GM18861 (cell line): Measurements from ENCODE around the gene PRKACB.

ENCODE experiments used
- ATAC-seq: cut with Tn5 transposase; IDR thresholded peaks from one replicate; pipeline ENCODE4 v1.9.1; 2021; ENCODE audit not compliant: unreplicated experiment

Gene PRKACB

DNA sequence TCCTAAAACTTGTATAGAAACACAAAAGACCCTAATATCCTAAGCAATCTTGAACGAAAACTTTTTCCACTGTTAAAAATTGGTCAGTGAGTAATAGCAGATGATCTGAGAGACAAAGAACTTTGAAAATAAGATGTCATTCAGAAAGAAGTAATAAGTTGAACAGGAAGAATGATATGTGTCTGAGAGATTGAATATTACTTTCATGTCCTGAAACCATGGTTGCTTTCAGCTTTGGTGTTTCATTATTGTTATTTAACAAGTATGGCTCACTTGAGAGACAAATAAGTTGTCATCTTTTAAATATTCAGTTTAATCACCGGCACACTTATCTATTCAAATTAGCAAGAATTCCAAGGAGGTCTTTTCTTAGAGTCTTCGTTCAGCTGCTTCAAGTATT is 11.4 kb downstream of the PRKACB start:
- ATAC-seq: no peak

DNA sequence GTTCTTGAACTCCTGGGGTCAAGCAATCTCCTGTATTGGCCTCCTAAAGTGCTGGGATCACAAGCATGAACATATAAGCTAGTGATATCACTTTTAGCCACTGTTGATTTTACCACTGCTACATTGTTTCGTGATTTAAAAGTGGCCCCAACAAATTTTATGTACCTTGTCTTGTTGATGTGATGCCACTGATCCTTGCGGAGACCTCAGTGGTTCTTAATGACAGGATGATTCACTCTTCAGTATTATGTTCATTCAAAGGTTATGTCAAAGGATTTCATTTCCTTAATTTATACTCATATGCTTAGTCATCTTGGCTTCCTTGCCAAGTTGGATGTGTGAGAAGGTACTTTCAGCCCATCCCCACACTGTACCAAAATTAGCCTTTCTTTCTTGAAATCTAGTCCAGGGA is 12.1 kb downstream of the PRKACB start:
- no peak for ATAC-seq

DNA sequence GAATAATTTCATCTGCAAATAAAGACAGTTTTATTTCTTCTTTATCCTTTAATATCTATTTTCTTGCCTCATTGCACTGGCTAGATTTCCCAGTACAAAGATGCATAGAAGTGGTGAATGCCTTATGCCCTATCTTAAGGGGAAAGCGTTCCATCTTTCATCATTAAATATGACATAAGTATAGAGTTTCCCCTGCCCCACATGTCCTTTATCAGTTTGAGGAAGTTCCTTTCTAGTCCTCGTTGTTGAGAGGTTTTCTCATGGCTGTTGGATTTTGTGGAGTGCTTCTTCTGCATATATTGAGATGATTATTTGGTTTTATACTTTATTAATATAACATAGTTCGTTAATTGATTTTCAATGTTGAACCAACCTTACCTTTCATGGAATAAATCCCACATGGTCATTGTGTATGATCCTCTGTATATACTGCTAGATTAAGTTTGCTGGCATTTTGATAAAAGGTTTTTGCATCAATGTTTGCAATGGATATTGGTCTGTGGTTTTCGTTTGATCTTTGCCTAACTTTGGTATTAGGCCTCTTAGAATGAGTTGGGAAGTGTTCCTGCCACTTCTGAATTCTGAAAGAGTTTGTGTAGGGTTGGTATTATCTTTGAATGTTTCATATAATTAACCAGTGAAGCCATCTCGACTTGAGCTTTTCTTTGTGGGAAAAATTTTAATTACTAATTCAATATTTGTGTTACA is 15.6 kb downstream of the PRKACB start:
- no peak for ATAC-seq

DNA sequence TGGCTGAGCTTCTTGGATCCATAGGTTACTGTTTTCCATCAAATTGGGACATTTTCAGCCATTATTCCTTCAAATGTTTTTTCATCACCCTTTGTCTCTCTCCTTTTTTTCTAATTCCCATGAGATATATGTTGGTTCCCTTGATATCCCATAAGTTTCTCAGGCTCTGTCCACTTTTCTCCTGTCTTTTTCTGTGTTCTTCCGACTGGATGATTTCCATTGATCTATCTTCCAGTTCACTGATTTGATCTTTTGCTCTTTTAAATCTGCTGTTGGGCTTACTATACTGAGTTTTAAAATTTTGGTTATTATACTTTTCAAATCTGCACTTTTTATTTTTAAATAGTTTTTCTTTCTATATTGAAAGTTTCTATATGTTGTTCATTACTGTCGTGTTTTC is 18.2 kb downstream of the PRKACB start:
- no peak for ATAC-seq

DNA sequence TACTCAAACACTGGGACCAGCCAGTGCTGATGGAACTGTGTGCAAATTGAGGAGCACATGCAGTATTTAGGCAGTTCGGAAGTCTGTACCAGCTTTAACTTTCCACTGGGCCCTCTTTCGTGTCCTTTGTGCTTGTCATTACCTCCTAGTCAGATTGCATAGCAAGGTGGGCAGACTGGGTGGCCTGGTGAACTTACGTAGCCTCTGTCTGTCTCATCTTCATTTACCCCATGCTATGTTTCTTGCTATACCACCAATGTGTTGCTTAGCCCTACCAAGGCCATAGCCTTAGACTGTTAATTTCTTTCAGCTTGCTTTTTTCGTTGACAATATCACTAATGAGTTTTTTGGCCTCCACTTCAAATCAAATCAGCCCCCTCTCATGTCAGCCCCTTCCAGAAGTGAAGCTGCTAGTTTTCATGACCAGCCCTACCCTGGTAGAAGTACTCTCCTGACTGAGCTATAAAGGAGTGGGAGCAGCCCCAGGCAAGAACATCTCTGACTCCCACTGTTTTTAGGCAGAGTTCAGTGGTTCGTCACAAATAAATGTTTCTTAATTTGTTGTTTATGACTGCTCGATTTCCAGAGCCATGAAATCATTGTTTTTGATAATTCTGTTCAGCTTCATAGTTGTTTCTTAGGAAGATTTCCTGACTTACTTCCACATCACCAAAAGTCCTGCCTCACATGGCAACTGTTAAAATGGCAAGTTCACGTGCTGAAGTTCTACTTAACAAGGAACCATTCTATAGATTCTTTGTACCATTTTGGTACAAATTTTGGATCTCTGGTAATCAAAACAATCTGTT is 19.3 kb downstream of the PRKACB start:
- no peak for ATAC-seq

DNA sequence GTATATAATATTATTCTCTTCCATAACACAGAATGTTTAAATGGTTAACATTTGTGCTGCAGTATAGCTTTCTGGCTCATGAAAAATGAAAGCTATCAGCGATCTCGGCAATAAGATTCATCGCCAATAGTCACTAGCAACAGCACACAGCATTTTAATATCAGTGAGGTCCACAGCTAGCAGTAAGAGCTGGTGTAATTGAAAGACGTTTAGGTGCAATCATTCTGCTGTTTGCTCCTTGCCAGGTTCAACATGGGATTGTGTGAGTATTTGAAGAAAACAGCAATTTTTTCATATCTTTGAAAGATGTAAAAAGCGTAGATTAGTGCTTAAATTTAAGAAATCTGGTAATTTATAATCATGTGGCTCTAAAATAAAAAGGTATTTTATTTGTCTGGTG is 20.1 kb downstream of the PRKACB start:
- no peak for ATAC-seq

DNA sequence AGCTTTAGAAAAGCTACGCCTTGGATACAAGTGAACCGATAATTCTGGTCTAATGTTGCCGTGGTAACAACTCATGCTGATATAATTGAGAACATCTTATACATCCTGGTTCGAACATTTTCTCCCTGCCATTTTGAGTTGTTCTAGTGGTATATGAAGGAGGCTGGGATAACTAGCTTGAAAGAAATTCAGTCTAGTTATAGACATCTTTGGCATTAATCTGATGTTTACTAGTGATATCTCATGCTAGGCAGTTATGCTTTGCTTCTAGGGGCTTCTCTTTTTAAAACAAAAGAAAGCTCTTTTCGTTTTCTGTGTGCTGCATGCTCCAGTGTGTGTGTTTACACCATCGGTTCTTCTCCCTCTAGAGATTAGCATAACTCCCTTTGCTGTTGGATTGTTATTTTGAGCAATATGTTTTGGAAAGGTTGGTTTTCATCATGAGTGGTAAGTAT is 20.5 kb downstream of the PRKACB start:
- ATAC-seq: no peak

DNA sequence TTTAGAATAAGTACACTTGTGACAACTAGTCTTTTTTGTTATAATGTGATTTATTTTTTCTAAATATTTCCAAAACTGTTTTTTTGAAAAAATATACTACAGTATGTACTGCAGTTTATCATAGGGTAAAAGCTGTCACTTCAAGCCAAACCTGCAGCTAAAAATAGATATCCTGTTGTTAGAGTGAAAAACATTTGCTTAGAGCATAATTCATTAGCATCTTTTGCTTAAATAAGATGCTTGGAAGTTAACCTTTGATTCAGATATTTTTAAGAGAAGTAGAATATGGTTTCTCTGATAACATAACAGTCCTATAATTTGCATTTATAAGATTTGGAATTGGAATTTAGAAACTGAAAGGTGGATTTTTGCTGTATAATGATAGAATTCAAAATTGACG is 21.5 kb downstream of the PRKACB start:
- ATAC-seq: no peak

DNA sequence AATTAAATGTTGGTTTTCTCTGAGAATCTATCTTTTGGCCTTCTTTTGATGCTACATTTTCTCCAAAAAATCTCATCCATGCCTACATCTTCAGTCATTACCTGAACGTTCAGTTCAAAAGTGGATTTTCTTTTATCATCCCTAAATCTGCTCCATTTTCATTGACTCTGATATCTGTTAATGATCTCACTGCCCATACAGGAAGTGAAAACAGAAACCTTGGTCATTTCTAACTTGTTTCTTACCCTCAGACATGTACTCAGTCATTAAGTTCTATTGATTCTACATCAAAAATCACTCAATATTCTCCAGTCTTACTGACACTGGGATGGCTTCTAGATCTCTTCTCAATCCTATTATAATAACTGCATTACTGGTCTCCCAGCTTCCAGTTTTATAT is 22.7 kb downstream of the PRKACB start:
- ATAC-seq: peak; percentile 98

DNA sequence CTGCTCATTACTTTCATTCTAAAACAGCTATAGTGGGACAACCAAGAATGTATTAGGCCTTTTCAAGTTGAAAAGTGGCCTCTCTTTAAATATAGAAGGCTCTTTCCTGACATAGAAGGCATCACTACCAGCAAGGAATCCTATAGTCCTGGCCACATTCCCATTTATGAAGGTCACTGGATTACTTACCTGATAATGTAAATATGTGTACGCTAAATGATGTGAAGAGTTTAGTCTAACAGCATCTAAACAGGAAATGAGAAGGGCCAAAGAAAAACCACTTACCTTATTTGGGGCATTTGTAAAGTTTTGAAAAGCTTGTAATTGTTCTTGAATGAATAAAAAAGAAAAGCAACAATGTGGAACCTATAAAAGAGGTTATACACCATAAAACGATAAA is 24.7 kb downstream of the PRKACB start:
- no peak for ATAC-seq

DNA sequence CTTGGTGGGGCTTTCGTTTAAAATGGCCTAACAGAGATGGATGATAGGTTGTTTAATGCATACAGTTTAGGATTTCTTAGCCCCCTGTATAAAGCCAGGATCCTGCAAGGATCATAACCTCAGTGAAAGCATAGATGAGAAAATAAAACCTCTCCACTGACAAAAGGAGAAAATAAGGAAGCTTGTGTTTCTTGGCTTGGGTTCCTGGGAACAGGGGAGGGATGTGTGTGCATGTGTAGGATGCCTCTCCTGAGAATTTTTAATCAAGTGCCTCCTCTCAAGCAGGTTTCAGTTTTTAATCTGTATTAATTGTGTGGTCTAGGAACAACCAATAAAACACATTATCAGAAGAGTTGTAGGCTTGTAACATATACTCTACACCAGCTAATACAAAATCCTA is 26.1 kb downstream of the PRKACB start:
- ATAC-seq: no peak

DNA sequence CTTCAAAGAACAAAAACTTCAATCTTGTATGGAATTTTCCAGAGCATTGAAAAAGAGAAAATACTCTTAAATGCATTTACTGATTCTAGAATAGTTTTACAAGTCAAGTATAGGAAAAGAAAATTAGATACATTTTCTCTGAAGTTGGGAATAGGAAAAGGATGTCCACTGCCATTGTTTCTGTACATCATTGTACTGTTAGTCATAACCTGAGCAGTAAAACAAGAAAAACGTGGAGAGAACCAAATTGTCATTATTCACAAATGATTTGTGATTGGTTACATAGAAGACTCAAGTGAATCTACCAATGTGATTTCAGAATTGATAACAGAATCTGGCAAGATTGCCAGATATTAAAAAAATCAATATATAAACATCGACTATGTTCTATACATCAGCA is 27.4 kb downstream of the PRKACB start:
- ATAC-seq: no peak

DNA sequence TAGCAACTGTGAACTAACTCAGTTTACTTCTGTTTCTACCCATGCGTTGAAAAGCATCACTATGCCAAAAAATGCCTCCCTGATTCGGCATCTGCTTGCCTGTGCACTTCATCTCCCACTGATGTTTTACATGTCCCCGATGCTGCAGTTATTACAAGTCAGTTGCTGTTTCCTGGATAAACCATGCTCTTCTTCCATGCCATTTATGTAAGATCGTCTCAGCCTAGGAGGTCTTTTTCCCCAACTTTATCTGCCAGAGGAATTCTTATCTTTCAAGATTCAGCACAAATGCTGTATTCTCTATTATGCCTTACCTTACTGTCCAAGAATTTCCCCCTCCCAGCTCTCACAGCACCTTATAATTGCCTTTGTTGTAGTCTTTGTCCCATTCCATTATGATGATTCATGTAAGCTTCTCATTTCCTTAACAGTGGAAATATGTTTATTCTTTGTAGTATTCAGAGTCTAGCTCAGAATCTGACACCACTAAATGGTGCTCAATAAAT is 30.0 kb downstream of the PRKACB start:
- ATAC-seq: no peak

DNA sequence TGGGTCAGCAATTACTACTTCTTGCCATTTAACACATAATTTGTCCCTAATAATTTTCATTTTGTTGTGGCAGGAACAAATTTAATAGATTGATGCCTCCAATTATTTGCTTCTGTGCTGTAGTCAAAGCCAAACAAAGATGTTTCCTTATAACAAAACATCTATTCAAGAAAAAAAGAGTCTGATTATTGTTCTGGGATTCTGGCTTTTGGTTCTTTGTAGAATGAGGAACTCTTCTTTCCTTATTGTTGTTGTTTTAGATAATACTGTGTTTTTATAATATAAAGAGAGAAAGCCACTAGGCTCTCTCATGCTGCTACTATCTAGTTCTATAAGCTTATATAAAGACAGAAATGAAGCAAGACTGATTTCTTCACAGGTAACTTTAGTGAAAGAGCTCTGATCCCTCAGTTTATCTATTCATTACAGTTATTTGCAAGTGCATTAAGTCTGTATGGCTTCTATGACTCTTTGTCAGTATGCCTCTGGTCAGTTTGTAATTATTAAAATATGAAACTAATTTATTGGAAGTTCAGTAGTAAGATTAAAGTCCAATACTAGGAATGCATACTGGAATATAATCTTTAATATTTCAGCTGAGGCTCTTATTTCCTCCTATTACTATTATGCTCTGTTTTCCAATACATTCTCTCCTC is 37.4 kb downstream of the PRKACB start:
- ATAC-seq: no peak

DNA sequence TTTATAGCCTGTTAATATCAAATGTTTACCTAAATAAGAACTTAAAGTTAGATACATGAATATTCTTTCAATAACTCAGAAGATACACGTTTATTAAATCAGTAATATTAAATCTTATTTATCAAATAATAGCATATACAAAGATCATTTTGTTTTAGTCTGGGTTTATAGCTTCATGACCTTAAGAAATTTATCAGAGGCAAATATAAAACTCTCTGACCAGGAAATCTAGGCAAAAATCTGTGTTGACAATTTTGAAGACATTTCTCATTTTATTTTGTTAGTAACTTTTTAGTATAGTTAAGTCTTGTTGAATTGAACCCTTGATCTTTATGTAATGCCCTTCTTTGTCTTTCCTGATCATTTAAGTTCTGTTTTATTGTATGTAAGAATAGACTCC is 46.4 kb downstream of the PRKACB start:
- ATAC-seq: no peak

DNA sequence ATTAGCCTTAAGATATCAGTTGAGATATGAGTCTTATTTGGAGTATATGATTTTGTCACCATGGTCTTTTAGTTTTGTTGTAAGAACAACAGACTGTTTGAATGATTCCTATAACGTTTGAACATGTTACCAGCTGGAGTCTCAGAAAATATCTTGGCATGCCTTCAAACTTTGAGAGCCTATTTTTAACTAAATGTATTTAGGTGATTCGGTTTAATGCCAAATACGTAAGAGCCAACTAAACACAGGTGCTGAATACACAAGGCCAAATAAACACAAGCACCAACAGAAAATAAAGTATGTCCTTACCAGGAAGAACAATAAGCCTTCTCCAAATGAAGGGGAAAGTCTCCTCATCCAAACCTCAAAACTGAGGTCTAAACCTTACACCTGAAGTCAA is 48.6 kb downstream of the PRKACB start:
- ATAC-seq: no peak

DNA sequence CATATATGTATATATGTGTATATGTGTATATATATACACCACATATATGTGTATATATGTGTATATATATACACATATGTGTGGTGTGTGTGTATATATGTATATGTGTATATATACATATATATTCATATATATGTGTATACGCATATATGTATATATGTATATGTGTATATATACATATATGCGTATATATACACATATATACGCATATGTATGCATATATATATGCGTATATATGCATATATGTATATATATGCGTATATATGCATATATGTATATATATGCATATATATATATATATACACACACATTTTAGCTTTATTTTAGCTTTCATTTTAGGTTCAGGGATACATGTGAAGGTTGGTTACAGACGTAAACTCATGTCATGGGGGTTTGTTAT is 54.8 kb downstream of the PRKACB start:
- no peak for ATAC-seq

DNA sequence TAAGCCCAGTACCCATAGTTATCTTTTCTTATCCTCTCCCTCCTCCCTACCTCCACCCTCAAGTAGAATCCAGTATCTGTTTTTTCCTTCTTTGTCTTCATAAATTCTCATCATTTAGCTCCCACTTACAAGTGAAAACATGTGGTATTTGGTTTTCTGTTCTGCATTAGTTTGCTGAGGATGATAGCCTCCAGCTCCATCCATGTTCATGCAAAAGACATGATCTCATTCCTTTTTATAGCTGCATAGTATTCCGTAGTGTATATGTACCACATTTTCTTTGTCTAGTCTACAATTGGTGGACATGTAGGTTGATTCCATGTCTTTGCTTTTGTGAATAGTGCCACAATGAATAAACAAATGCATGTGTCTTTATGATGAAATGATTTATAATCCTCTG is 55.2 kb downstream of the PRKACB start:
- ATAC-seq: no peak

DNA sequence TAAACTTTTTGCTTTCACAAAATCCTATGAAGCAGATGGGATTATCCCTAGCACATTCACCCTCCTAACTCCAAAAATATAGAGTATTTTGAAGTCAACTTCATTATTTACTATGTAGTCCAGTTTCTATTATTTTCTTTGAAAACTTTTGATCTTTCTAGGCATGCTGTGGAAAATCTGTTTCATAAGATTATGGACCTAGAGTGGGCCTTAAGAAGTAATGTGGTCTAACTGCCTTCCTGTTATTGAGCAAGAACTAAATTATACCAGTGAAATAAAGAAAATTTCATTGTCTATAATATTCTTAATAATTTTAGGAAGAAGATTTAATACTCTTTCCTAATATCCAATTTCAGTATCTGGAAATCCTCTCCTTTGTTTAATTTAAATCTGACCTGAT is 58.1 kb downstream of the PRKACB start:
- ATAC-seq: no peak

DNA sequence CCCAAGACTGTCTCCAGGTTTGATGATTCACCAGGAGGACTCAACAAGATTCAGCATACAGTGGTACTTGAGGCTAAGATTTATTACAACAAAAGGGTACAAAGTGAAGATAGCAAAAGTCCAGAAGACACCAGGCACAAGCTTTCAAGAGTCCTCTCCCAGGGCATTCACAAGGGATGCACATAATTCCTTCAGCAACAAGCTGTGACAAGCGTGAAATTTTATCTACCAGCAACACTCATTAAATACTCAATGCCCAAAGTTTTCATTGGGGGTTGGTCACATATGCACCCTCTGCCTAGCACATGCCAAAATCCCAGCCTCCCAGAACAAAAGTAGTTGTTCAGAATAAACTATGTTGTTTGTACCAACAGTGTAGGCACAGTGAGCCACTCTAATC is 62.3 kb downstream of the PRKACB start:
- no peak for ATAC-seq

DNA sequence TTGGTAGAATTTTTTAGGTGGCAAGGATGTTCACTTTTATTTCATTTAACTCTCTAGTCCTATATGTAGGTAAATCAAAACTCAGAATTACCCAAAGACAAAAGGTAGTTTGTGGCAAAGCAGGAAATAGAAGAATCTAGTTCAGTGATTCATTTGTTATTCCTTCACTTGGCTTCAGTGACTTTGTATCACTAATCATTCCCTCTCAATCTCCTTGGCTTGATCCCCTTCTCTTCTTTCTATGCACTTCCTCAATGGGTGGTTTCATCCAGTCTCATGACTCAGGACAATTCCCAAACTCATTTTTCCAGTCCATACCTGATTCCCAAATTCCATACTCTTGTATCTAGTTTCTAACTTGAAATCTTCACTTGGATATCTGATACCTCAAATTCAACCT is 64.9 kb downstream of the PRKACB start:
- ATAC-seq: no peak
